ENCODE results near the gene QRICH2. TPM values are rescaled to one million over a fixed set of nuclear protein-coding genes. Genes with fewer than 3 reads are reported as not detected.

Gene QRICH2, protein sequence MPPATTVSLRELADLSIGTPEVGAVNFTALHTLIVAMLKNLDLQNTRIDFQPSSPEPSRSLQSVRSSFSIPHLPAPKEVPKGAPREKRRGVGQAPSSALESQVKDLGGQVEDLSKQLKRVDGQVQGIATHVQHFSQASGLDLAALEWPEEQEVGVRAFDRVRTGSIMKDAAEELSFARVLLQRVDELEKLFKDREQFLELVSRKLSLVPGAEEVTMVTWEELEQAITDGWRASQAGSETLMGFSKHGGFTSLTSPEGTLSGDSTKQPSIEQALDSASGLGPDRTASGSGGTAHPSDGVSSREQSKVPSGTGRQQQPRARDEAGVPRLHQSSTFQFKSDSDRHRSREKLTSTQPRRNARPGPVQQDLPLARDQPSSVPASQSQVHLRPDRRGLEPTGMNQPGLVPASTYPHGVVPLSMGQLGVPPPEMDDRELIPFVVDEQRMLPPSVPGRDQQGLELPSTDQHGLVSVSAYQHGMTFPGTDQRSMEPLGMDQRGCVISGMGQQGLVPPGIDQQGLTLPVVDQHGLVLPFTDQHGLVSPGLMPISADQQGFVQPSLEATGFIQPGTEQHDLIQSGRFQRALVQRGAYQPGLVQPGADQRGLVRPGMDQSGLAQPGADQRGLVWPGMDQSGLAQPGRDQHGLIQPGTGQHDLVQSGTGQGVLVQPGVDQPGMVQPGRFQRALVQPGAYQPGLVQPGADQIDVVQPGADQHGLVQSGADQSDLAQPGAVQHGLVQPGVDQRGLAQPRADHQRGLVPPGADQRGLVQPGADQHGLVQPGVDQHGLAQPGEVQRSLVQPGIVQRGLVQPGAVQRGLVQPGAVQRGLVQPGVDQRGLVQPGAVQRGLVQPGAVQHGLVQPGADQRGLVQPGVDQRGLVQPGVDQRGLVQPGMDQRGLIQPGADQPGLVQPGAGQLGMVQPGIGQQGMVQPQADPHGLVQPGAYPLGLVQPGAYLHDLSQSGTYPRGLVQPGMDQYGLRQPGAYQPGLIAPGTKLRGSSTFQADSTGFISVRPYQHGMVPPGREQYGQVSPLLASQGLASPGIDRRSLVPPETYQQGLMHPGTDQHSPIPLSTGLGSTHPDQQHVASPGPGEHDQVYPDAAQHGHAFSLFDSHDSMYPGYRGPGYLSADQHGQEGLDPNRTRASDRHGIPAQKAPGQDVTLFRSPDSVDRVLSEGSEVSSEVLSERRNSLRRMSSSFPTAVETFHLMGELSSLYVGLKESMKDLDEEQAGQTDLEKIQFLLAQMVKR (N-terminal part only)
- 1.9 and 2.7 TPM in 2 replicates for total RNA-seq

GRCh38 chr17:76307966-76308338 lies at the start of gene QRICH2:
Gene QRICH2 (minus strand): TSS chr17:76308276. CDS start chr17:76307998, 278 bp downstream.

GRCh38 chr17:76353599-76354316 lies 45.7 kb upstream of the QRICH2 start, which contains the start of gene PRPSAP1:
Gene PRPSAP1 (minus strand): TSS chr17:76353916. CDS start chr17:76353703, 213 bp downstream.

GRCh38 chr17:76264755-76265623 lies 43.1 kb downstream of the QRICH2 start, which contains the start of gene UBALD2:
Gene UBALD2 (plus strand): TSS chr17:76265348. CDS start chr17:76265506, 158 bp downstream.

GRCh38 chr17:76240461-76241203 lies 67.4 kb downstream of the QRICH2 start, which contains the start of gene RNF157:
Gene RNF157 (minus strand): TSS chr17:76240493. CDS start chr17:76240240, 253 bp downstream.

Other genes with a start within 250 kb of the QRICH2 start
- 29.9 and 32.8 TPM in 2 replicates for gene SRP68, start 235.8 kb downstream of the QRICH2 start, total RNA-seq
- not detected in 2 replicates for gene GALR2, start 233.5 kb downstream of the QRICH2 start, total RNA-seq
- not detected in 2 replicates for gene ZACN, start 229.1 kb downstream of the QRICH2 start, total RNA-seq
- gene EXOC7, start 204.5 kb downstream of the QRICH2 start, total RNA-seq, result 53.6 and 78.1 TPM in 2 replicates
- not detected in 2 replicates for gene FOXJ1, start 167.0 kb downstream of the QRICH2 start, total RNA-seq
- gene RNF157, start 67.8 kb downstream of the QRICH2 start, total RNA-seq, result 0.15 and 0.65 TPM in 2 replicates
- gene UBALD2, start 42.9 kb downstream of the QRICH2 start, total RNA-seq, result 4.0 and 6.2 TPM in 2 replicates
- 38.8 and 47.7 TPM in 2 replicates for gene PRPSAP1, start 45.6 kb upstream of the QRICH2 start, total RNA-seq
- gene SPHK1, start 76.3 kb upstream of the QRICH2 start, total RNA-seq, result 30.5 and 148 TPM in 2 replicates
- 13.7 and 18.5 TPM in 2 replicates for gene UBE2O, start 144.9 kb upstream of the QRICH2 start, total RNA-seq
- not detected in 2 replicates for gene AANAT, start 159.3 kb upstream of the QRICH2 start, total RNA-seq
- 8.1 and 18.1 TPM in 2 replicates for gene RHBDF2, start 193.1 kb upstream of the QRICH2 start, total RNA-seq
- 0.32 and 0.46 TPM in 2 replicates for gene CYGB, start 229.4 kb upstream of the QRICH2 start, total RNA-seq
- not detected in 2 replicates for gene PRCD, start 231.8 kb upstream of the QRICH2 start, total RNA-seq

Measured in epithelial cell of umbilical artery (primary cell).